CD4-positive, alpha-beta memory T cell (primary cell): Measurements from ENCODE around the gene PLTP. TPM values are rescaled to one million over a fixed set of nuclear protein-coding genes. Genes with fewer than 3 reads are reported as not detected.
"Not testable (repeated sequence)": the region's sequence is repeated elsewhere in the genome, so short reads cannot be mapped to it uniquely, and the experiment has no call there.

ENCODE experiments used
- CTCF ChIA-PET: fragments of 350-600 bp; sonication (Branson Sonifier 250); formaldehyde crosslinking; loops from one replicate; lab custom pipeline; 2021; ENCODE audit warnings: inconsistent platforms; ENCODE audit not compliant: partially characterized antibody; lab: Charles Lee
- POLR2A ChIA-PET: fragments of 350-600 bp; sonication (Branson Sonifier 250); formaldehyde crosslinking; loops from one replicate; lab custom pipeline; 2021; ENCODE audit not compliant: partially characterized antibody; lab: Charles Lee
- DNase-seq, 5 donors: peaks; one replicate each; pipeline versions ENCODE4 v3.0.0 to v3.0.0-alpha.2; 2020 to 2022; ENCODE audit warnings: mixed read lengths in 1 of 5
- H3K27ac ChIP-seq: one replicate; pipeline ENCODE4 v1.7.0; 2013; ENCODE audit warnings: low read depth, low read length
- H3K27me3 ChIP-seq: 2 replicates; pipeline ENCODE4 v1.7.0; 2013; ENCODE audit warnings: mild to moderate bottlenecking, low read length, moderate library complexity; ENCODE audit not compliant: insufficient read depth
- H3K36me3 ChIP-seq: 2 replicates; pipeline ENCODE4 v1.7.0; 2013; ENCODE audit warnings: mild to moderate bottlenecking, low read length, moderate library complexity; ENCODE audit not compliant: insufficient read depth
- H3K4me1 ChIP-seq: 2 replicates; pipeline ENCODE4 v1.7.0; 2013; ENCODE audit warnings: mild to moderate bottlenecking, low read length, moderate library complexity; ENCODE audit not compliant: insufficient read depth
- H3K4me3 ChIP-seq, 2 donors: one replicate each; pipeline ENCODE4 v1.7.0; 2013; ENCODE audit warnings: low read length in 2 of 2, mild to moderate bottlenecking in 1 of 2
- H3K9me3 ChIP-seq, 2 donors: one replicate each; pipeline ENCODE4 v1.7.0; 2013; ENCODE audit warnings: low read length in 2 of 2, control low read depth in 1 of 2; ENCODE audit not compliant: control insufficient read depth in 1 of 2
- H3K27ac Mint-ChIP-seq, 7 donors: one replicate each; pipeline ENCODE4 v1.8.0; 2020 to 2021; ENCODE audit warnings: mixed read lengths in 7 of 7, mild to moderate bottlenecking in 6 of 7, inconsistent platforms in 3 of 7, moderate library complexity in 3 of 7
- H3K27me3 Mint-ChIP-seq, 2 donors: one replicate each; pipeline ENCODE4 v1.8.0; 2020 to 2021; ENCODE audit warnings: mixed read lengths in 2 of 2
- H3K36me3 Mint-ChIP-seq, 2 donors: one replicate each; pipeline ENCODE4 v1.8.0; 2020 to 2021; ENCODE audit warnings: mixed read lengths in 2 of 2, inconsistent platforms in 1 of 2, mild to moderate bottlenecking in 1 of 2
- H3K4me1 Mint-ChIP-seq, 4 donors: one replicate each; pipeline ENCODE4 v1.8.0; 2020 to 2021; ENCODE audit warnings: mixed read lengths in 4 of 4, mild to moderate bottlenecking in 1 of 4
- H3K4me3 Mint-ChIP-seq, 8 donors: one replicate each; pipeline ENCODE4 v1.8.0; 2020 to 2021; ENCODE audit warnings: mixed read lengths in 8 of 8, mild to moderate bottlenecking in 7 of 8, moderate library complexity in 6 of 8, inconsistent platforms in 3 of 8
- H3K9me3 Mint-ChIP-seq, 8 donors: one replicate each; pipeline ENCODE4 v1.8.0; 2020 to 2021; ENCODE audit warnings: mixed read lengths in 8 of 8, mild to moderate bottlenecking in 5 of 8, inconsistent platforms in 3 of 8, moderate library complexity in 1 of 8
- intact Hi-C: fragments of 100-400 bp; cut with micrococcal nuclease; formaldehyde crosslinking; loops from one replicate; pipeline ENCODE4 v1.15.1; 2023
- polyA plus RNA-seq, 2 donors: library from polyadenylated mRNA; unstranded; fragments of 300-500 nt; fragmentation: Illumina TruSeq; gene quantifications; one replicate each; pipeline ENCODE4 v1.2.3, GENCODE V29; 2021
- total RNA-seq, 2 experiments: library from RNA; stranded (reverse); gene quantifications; one replicate each; pipeline ENCODE4 v1.2.3, GENCODE V29; 2021

Gene PLTP
- total and polyA plus RNA-seq, 4 experiments from 2014 or later: 0.19 to 0.69 (median 0.29) TPM; not detected in 1

- H3K4me1 ChIP-seq, H3K4me3 ChIP-seq, intact Hi-C loops, H3K27me3 ChIP-seq, POLR2A ChIA-PET, DNase-seq, H3K4me1 Mint-ChIP-seq, H3K4me3 Mint-ChIP-seq, H3K27ac ChIP-seq, H3K27me3 Mint-ChIP-seq, H3K9me3 ChIP-seq, H3K9me3 Mint-ChIP-seq: not testable (repeated sequence)
- Mint-ChIP-seq H3K27ac (peak overlapping the region in 1 of 7 donors; percentile 71), H3K36me3 (peaks cover 44 to 71% of the 10 kb centered on the region in 2 donors)
- CTCF ChIA-PET: interaction anchor here (0.7 kb wide), 1 partner anchor 14 kb away, joined by 3 read pairs; no protein-coding TSS in a partner anchor
- peaks cover 77% of the 10 kb centered on the region for H3K36me3 ChIP-seq
Measured at GRCh38 chr20:45956326-45956725, 44.4 kb upstream of the PLTP start.

DNA sequence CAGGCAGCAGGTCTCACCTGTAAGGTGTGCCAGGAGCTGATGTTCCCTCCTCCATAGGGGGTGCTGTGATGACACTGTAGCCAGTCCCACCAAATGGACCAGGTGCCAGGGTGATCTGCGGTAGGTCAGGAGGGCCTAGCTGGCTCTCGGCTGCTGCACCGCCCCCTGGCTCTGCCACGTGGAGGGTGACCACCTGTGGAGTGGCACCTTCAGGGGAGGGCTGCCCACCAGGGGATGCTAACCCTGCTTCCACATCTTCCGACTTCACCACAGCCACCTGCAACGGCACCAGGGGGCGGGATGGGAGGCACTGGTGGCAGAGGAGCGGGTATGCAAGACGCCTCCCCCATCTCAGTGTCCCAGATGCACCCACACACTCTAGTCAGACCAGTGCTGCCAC is 41.7 kb upstream of the PLTP start:
- Histone ChIP-seq H3K27me3 (no peaks in the 10 kb centered on the region), H3K4me1 (peaks cover 8% of the 10 kb centered on the region), H3K27ac (no peak overlapping the region), H3K9me3 (no peaks in the 10 kb centered on the region), H3K36me3 (peaks cover 73% of the 10 kb centered on the region), H3K4me3 (no peak overlapping the region)
- H3K9me3 Mint-ChIP-seq: no peaks in the 10 kb centered on the region
- DNase-seq: no peak
- peak overlapping the region in 3 of 7 donors; percentile 42 to 76 (median 52) for H3K27ac Mint-ChIP-seq
- intact Hi-C loops: no loop called here
- no peak overlapping the region for H3K4me3 Mint-ChIP-seq
- no peaks in the 10 kb centered on the region for H3K27me3 Mint-ChIP-seq
- POLR2A ChIA-PET: interaction anchor here (1.4 to 13.3 kb wide), 4 partner anchors 8 to 25 kb away, joined by 3 to 175 read pairs (median 74); partner anchors contain the start of genes PCIF1 and ZNF335
- H3K36me3 Mint-ChIP-seq: peaks cover 32 to 63% of the 10 kb centered on the region in 2 donors
- peaks cover 0 to 13% (median 6%) of the 10 kb centered on the region in 4 donors for H3K4me1 Mint-ChIP-seq
- CTCF ChIA-PET: interaction anchor here (0.8 to 4.3 kb wide), 2 partner anchors 9 to 16 kb away, joined by 3 to 23 read pairs; no protein-coding TSS in a partner anchor

DNA sequence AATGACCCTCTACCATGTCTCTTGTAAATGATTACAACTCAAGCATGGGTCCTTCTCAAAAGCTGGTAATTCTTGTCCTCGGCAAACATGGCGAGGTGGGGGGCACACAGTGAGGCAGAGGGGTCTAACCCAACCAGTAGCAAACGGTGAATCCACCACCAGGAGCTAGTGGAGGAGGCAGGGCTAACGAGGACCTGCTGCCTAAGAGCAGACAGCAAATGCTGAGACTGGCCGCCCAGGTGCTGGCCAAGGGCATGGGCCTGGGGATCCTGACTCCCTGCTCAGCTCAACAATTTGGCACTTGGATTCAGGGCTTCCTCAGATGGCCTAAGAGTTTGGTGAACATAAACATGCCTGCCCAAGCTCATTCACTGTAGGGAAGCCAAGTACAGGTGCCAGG is 40.9 kb upstream of the PLTP start:
- CTCF ChIA-PET: interaction anchor here (0.5 to 4.3 kb wide), 4 partner anchors 10 to 62 kb away, joined by 3 to 23 read pairs (median 3); no protein-coding TSS in a partner anchor
- no peak overlapping the region for H3K4me3 Mint-ChIP-seq
- no peak overlapping the region for H3K27ac ChIP-seq
- H3K27me3 Mint-ChIP-seq: no peaks in the 10 kb centered on the region
- DNase-seq: no peak
- peaks cover 0 to 13% (median 6%) of the 10 kb centered on the region in 4 donors for H3K4me1 Mint-ChIP-seq
- H3K4me1 ChIP-seq: peaks cover 8% of the 10 kb centered on the region
- H3K27ac Mint-ChIP-seq: peak overlapping the region in 1 of 7 donors; percentile 8
- intact Hi-C loops: no loop called here
- POLR2A ChIA-PET: interaction anchor here (0.8 to 13.3 kb wide), 7 partner anchors 8 to 537 kb away, joined by 3 to 175 read pairs (median 4); partner anchors contain the start of genes PCIF1, PIGT and ZNF335
- H3K4me3 ChIP-seq: no peak overlapping the region
- no peaks in the 10 kb centered on the region for H3K27me3 ChIP-seq
- H3K9me3 ChIP-seq: no peaks in the 10 kb centered on the region
- H3K9me3 Mint-ChIP-seq: no peaks in the 10 kb centered on the region
- H3K36me3 Mint-ChIP-seq: peaks cover 26 to 63% of the 10 kb centered on the region in 2 donors
- H3K36me3 ChIP-seq: peaks cover 68% of the 10 kb centered on the region

- Mint-ChIP-seq H3K27ac (peak overlapping the region in 4 of 7 donors; percentile 29 to 55 (median 42)), H3K36me3 (peaks cover 26 to 65% of the 10 kb centered on the region in 2 donors), H3K4me3 (peak overlapping the region in 1 of 8 donors; percentile 29), H3K27me3 (no peaks in the 10 kb centered on the region), H3K4me1 (peaks cover 0 to 13% (median 6%) of the 10 kb centered on the region in 4 donors), H3K9me3 (no peaks in the 10 kb centered on the region)
- Histone ChIP-seq H3K36me3 (peaks cover 62% of the 10 kb centered on the region), H3K4me1 (peaks cover 8% of the 10 kb centered on the region), H3K27me3 (no peaks in the 10 kb centered on the region), H3K9me3 (no peaks in the 10 kb centered on the region), H3K27ac (no peak overlapping the region), H3K4me3 (no peak overlapping the region)
- no peak for DNase-seq
- CTCF ChIA-PET: interaction anchor here (0.5 to 4.3 kb wide), 3 partner anchors 18 to 62 kb away, joined by 3 to 23 read pairs (median 3); no protein-coding TSS in a partner anchor
- POLR2A ChIA-PET: interaction anchor here (0.5 to 13.3 kb wide), 8 partner anchors 8 to 536 kb away, joined by 3 to 175 read pairs (median 4); partner anchors contain the start of genes PCIF1, PIGT and ZNF335
- intact Hi-C loops: no loop called here
Measured at GRCh38 chr20:45951925-45952834, 40.2 kb upstream of the PLTP start.

DNA sequence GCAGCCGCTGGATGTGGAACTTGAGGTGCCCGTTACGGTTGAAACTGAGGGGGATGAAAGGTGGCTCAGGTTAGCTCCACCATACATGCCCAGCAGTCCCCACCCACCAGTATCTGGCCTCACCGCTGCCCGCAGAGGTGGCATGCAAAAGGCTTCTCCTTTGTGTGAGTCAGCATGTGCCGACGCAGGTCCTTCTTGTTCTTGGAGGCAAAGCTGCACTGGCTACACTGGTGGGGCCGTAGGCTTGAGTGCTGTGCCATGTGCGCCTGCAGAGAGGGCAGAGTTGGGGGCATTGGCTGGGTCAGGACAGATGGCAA is 38.3 kb upstream of the PLTP start:
- Histone ChIP-seq H3K4me1 (peaks cover 8% of the 10 kb centered on the region), H3K36me3 (peaks cover 68% of the 10 kb centered on the region), H3K27ac (no peak overlapping the region), H3K4me3 (no peak overlapping the region), H3K27me3 (no peaks in the 10 kb centered on the region), H3K9me3 (no peaks in the 10 kb centered on the region)
- intact Hi-C loops: no loop called here
- POLR2A ChIA-PET: interaction anchor here (1.0 to 13.3 kb wide), 6 partner anchors 8 to 60 kb away, joined by 3 to 175 read pairs (median 31); partner anchors contain the start of genes CTSA, NEURL2, PCIF1 and ZNF335
- Mint-ChIP-seq H3K4me1 (peaks cover 2 to 23% (median 14%) of the 10 kb centered on the region in 4 donors), H3K27me3 (no peaks in the 10 kb centered on the region), H3K36me3 (peaks cover 29 to 68% of the 10 kb centered on the region in 2 donors), H3K9me3 (no peaks in the 10 kb centered on the region), H3K27ac (peak overlapping the region in 1 of 7 donors; percentile 30), H3K4me3 (no peak overlapping the region)
- CTCF ChIA-PET: no interaction called here
- no peak for DNase-seq

GRCh38 chr20:45949542-45950329 is 37.8 kb upstream of the PLTP start:
- H3K27ac ChIP-seq: no peak overlapping the region
- H3K27me3 Mint-ChIP-seq: no peaks in the 10 kb centered on the region
- no peak overlapping the region for H3K4me3 ChIP-seq
- H3K27me3 ChIP-seq: no peaks in the 10 kb centered on the region
- no peak overlapping the region for H3K4me3 Mint-ChIP-seq
- no peaks in the 10 kb centered on the region for H3K9me3 ChIP-seq
- ChIA-PET POLR2A (interaction anchor here (1.0 to 13.3 kb wide), 6 partner anchors 8 to 57 kb away, joined by 4 to 175 read pairs (median 32); partner anchors contain the start of genes PCIF1 and ZNF335), CTCF (interaction anchor here (0.8 to 2.5 kb wide), 5 partner anchors 15 to 151 kb away, joined by 3 to 17 read pairs (median 4); no protein-coding TSS in a partner anchor)
- H3K4me1 ChIP-seq: peaks cover 8% of the 10 kb centered on the region
- peaks cover 2 to 23% (median 15%) of the 10 kb centered on the region in 4 donors for H3K4me1 Mint-ChIP-seq
- DNase-seq: no peak
- peaks cover 34 to 73% of the 10 kb centered on the region in 2 donors for H3K36me3 Mint-ChIP-seq
- H3K36me3 ChIP-seq: peaks cover 73% of the 10 kb centered on the region
- intact Hi-C loops: no loop called here
- H3K27ac Mint-ChIP-seq: peak overlapping the region in 5 of 7 donors; percentile 32 to 88 (median 74)
- H3K9me3 Mint-ChIP-seq: no peaks in the 10 kb centered on the region
